WI38 (cell line): Measurements from ENCODE around the gene ERCC4.

Experiments used
- H3K4me3 ChIP-seq: 2 replicates; pipeline ENCODE4 v1.5.1; 2011; ENCODE audit warnings: low read depth, mild to moderate bottlenecking, control low read depth, low read length
- CTCF ChIP-seq: IDR thresholded peaks from 2 replicates; pipeline ENCODE4 v1.5.1; 2012; ENCODE audit warnings: low read depth, mild to moderate bottlenecking, control low read depth, low read length

ERCC4 gene

GRCh38 chr16:13977177-13977576 is 57.2 kb downstream of the ERCC4 start:
- no peak overlapping the region for H3K4me3 ChIP-seq
- TF ChIP-seq CTCF = no peak

GRCh38 chr16:13982451-13982850 is 62.5 kb downstream of the ERCC4 start:
- no peak overlapping the region for H3K4me3 ChIP-seq
- no peak for TF ChIP-seq CTCF

- TF ChIP-seq CTCF = no peak
Observed at GRCh38 chr16:13983625-13984024, 63.7 kb downstream of the ERCC4 start.

GRCh38 chr16:13984794-13985193 is 64.8 kb downstream of the ERCC4 start:
- no peak overlapping the region for H3K4me3 ChIP-seq
- TF ChIP-seq CTCF = no peak

More at GRCh38 chr16:13983625-13984024, 63.7 kb downstream of the ERCC4 start:
- H3K4me3 ChIP-seq = no peak overlapping the region

- no peak for TF ChIP-seq CTCF
Observed at GRCh38 chr16:13988038-13988437, 68.1 kb downstream of the ERCC4 start.

GRCh38 chr16:13992322-13992721 is 72.4 kb downstream of the ERCC4 start:
- TF ChIP-seq CTCF = no peak
- H3K4me3 ChIP-seq = no peak overlapping the region

More at GRCh38 chr16:13988038-13988437, 68.1 kb downstream of the ERCC4 start:
- H3K4me3 ChIP-seq = no peak overlapping the region

- no peak overlapping the region for H3K4me3 ChIP-seq
- no peak for TF ChIP-seq CTCF
Observed at GRCh38 chr16:13992976-13993375, 73.0 kb downstream of the ERCC4 start.
